Osteocyte (in vitro differentiated cells): ENCODE data around the gene TNFRSF18. TPM values are rescaled to one million over a fixed set of nuclear protein-coding genes. Genes with fewer than 3 reads are reported as not detected.

Experiments
- DNase-seq: peaks from one replicate; pipeline ENCODE4 v3.0.0; 2021; ENCODE audit warnings: mixed read lengths; ENCODE audit not compliant: unreplicated experiment; ENCODE audit errors: extremely low spot score
- H3K27ac Mint-ChIP-seq: one replicate; pipeline ENCODE4 v1.8.0; 2021; ENCODE audit warnings: mild to moderate bottlenecking, mixed read lengths; ENCODE audit not compliant: unreplicated experiment
- H3K27me3 Mint-ChIP-seq: one replicate; pipeline ENCODE4 v1.8.0; 2021; ENCODE audit warnings: mixed read lengths; ENCODE audit not compliant: unreplicated experiment
- H3K36me3 Mint-ChIP-seq: one replicate; pipeline ENCODE4 v1.8.0; 2021; ENCODE audit warnings: mixed read lengths; ENCODE audit not compliant: unreplicated experiment
- H3K4me1 Mint-ChIP-seq: one replicate; pipeline ENCODE4 v1.8.0; 2021; ENCODE audit warnings: mixed read lengths; ENCODE audit not compliant: unreplicated experiment
- H3K4me3 Mint-ChIP-seq: one replicate; pipeline ENCODE4 v1.8.0; 2021; ENCODE audit warnings: mild to moderate bottlenecking, moderate library complexity, mixed read lengths; ENCODE audit not compliant: unreplicated experiment
- H3K9me3 Mint-ChIP-seq: one replicate; pipeline ENCODE4 v1.8.0; 2021; ENCODE audit warnings: mixed read lengths; ENCODE audit not compliant: unreplicated experiment
- CTCF ChIP-seq: fragments of 200-600 bp; sonication (generic); IDR thresholded peaks from 2 replicates; pipeline ENCODE4 v1.5.0; 2021; ENCODE audit warnings: antibody characterized with exemption, mild to moderate bottlenecking, moderate library complexity
- total RNA-seq: library from RNA; stranded (reverse); gene quantifications from 2 replicates; pipeline ENCODE4 v1.2.1, GENCODE V29; 2021

The TNFRSF18 gene
- total RNA-seq, 1 donor from 2014 or later: not detected

- H3K36me3 Mint-ChIP-seq: peaks cover 23% of the 10 kb centered on the region
- no peaks in the 10 kb centered on the region for H3K9me3 Mint-ChIP-seq
- no peak overlapping the region for H3K27ac Mint-ChIP-seq
- TF ChIP-seq CTCF: no peak
- peaks cover 17% of the 10 kb centered on the region for H3K4me1 Mint-ChIP-seq
- DNase-seq: no peak
- H3K27me3 Mint-ChIP-seq: no peaks in the 10 kb centered on the region
- H3K4me3 Mint-ChIP-seq: no peak overlapping the region
These were observed 20.4 kb upstream of the TNFRSF18 start for GRCh38 chr1:1226566-1227362.

- Mint-ChIP-seq H3K36me3 (peaks cover 27% of the 10 kb centered on the region), H3K4me1 (peaks cover 15% of the 10 kb centered on the region), H3K4me3 (no peak overlapping the region), H3K9me3 (no peaks in the 10 kb centered on the region), H3K27ac (no peak overlapping the region), H3K27me3 (no peaks in the 10 kb centered on the region)
- no peak for TF ChIP-seq CTCF
- DNase-seq: no peak
These were observed 19.5 kb upstream of the TNFRSF18 start for GRCh38 chr1:1225913-1226312.

GRCh38 chr1:1225238-1225845 lies 18.9 kb upstream of the TNFRSF18 start:
- no peak for TF ChIP-seq CTCF
- Mint-ChIP-seq H3K27ac (no peak overlapping the region), H3K27me3 (no peaks in the 10 kb centered on the region), H3K4me3 (no peak overlapping the region), H3K9me3 (no peaks in the 10 kb centered on the region), H3K4me1 (peaks cover 9% of the 10 kb centered on the region), H3K36me3 (peaks cover 30% of the 10 kb centered on the region)
- DNase-seq: no peak

GRCh38 chr1:1223891-1224290 lies 17.5 kb upstream of the TNFRSF18 start:
- no peaks in the 10 kb centered on the region for H3K27me3 Mint-ChIP-seq
- no peak for DNase-seq
- H3K36me3 Mint-ChIP-seq: peaks cover 28% of the 10 kb centered on the region
- H3K4me3 Mint-ChIP-seq: no peak overlapping the region
- no peaks in the 10 kb centered on the region for H3K9me3 Mint-ChIP-seq
- H3K27ac Mint-ChIP-seq: no peak overlapping the region
- no peaks in the 10 kb centered on the region for H3K4me1 Mint-ChIP-seq
- TF ChIP-seq CTCF: no peak

- Mint-ChIP-seq H3K4me1 (no peaks in the 10 kb centered on the region), H3K27me3 (no peaks in the 10 kb centered on the region), H3K9me3 (no peaks in the 10 kb centered on the region), H3K4me3 (no peak overlapping the region), H3K36me3 (peaks cover 28% of the 10 kb centered on the region), H3K27ac (no peak overlapping the region)
- DNase-seq: no peak
- no peak for TF ChIP-seq CTCF
These were observed 16.9 kb upstream of the TNFRSF18 start for GRCh38 chr1:1223321-1223720.
